Activated CD8-positive, alpha-beta memory T cell treated with anti-CD3 and anti-CD28 coated beads, Interleukin-2, amount 10 ng/mL, durations not matched to agents 7 days and 5 days (primary cell): ENCODE measurements around the gene TLN1. TPM values are rescaled to one million over a fixed set of nuclear protein-coding genes. Genes with fewer than 3 reads are reported as not detected.

Source experiments
- ATAC-seq: fragments of 150-1000 bp; cut with Tn5 transposase; one replicate; pipeline ENCODE4 v1.10.0; 2021; ENCODE audit warnings: moderate library complexity
- CTCF ChIA-PET: fragments of 350-600 bp; sonication (Branson Sonifier 250); formaldehyde crosslinking; loops from one replicate; lab custom pipeline; 2021; ENCODE audit warnings: antibody characterized with exemption; lab: Charles Lee
- DNase-seq: peaks from one replicate; pipeline ENCODE4 v3.0.0-alpha.2; 2020
- H3K27ac Mint-ChIP-seq: one replicate; pipeline ENCODE4 v1.8.0; 2021; ENCODE audit warnings: mild to moderate bottlenecking, mixed read lengths
- H3K27me3 Mint-ChIP-seq: one replicate; pipeline ENCODE4 v1.8.0; 2021; ENCODE audit warnings: mixed read lengths
- H3K36me3 Mint-ChIP-seq: one replicate; pipeline ENCODE4 v1.8.0; 2021; ENCODE audit warnings: mild to moderate bottlenecking, mixed read lengths
- H3K4me1 Mint-ChIP-seq: one replicate; pipeline ENCODE4 v1.8.0; 2021; ENCODE audit warnings: mixed read lengths
- H3K4me3 Mint-ChIP-seq: one replicate; pipeline ENCODE4 v1.8.0; 2021; ENCODE audit warnings: mild to moderate bottlenecking, moderate library complexity, mixed read lengths
- H3K9me3 Mint-ChIP-seq: one replicate; pipeline ENCODE4 v1.8.0; 2022; ENCODE audit warnings: low read depth, mixed read lengths
- total RNA-seq, 2 experiments: library from RNA; stranded (reverse); gene quantifications; one replicate each; pipeline ENCODE4 v1.2.3, GENCODE V29; 2021

Gene TLN1
- total RNA-seq, 2 experiments from 2014 or later = 372 to 374 TPM

DNA sequence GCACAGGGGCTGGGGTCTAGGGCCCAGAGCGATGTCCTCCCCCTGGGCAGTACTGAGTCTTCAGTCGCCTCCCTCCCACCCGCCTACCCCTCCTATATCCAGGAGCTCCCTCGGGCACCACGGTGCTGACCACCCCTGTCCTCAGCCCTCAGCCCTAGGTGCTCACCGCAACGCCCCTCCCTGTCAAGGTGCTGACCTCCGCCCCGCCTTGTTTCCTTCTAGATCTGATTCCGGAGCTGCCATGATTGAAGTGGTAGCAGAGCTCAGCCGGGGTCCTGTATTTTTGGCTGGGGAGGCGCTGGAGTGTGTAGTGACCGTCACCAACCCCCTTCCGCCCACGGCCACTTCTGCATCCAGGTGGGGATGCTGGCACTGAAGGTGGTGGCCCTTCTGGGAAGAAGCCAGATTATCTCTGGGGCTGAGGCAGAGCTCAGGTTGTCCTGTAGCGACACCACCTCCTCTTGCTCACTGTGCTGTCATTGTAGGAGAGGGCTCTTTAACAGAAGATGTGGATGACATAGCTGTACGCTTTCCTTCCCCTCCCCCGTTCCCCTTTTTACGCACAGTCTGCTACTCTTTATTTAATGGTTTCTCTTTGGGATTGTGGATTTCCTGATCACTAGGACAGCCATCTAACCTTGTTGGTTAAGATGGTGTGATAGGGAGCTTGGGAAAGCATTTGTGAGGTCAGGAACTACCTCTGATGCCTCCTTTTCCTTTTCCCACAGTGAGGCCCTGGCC, 17.7 kb upstream of the TLN1 start:
- ATAC-seq (peak; percentile 61), DNase-seq (peak; percentile 76)
- CTCF ChIA-PET = interaction anchor here (0.7 to 7.2 kb wide), 16 partner anchors 9 to 154 kb away, joined by 3 to 150 read pairs (median 5); partner anchors contain the start of genes CCDC107, CREB3, RMRP and SPAG8

DNA sequence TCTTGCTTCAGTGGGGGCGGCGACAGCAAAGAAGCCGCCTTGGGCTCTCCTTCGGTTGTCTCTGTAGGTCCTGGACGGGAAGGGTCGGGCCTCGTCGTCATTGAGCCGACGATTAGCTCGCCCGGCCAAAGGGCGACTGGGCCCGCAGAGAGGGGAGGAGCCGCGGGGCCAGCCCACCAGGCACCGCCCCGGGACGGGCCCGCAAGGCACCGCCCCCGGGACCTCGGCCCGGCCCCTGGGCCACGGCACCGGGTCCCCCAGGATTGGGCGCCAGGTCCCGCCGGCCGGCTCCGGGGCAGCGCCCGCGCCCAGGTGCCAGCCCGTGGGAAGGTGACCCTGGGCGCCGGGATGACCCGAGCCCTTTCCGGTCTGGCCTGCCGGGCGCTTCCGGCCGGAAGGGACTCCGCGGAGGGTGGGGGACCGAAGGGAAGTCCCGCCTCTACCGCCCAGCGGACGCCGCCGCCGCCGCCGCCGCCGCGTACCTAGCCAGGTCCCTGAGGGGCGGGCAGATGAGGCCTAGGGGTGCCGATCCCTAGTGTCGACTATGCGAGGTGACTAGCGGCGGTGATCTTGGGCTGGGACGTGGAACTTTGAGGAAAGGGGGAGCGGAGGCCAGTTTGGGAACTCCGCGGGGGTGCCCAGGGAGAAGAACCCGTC, 17.0 kb upstream of the TLN1 start, which contains the start of the genes GBA2 and RGP1:
GBA2 (minus strand) TSS at position 371 of the 657 bp plus-strand sequence. CDS start 524 bp downstream, outside the sequence.
RGP1 (plus strand) TSS at position 430 of the 657 bp plus-strand sequence. CDS start 469 bp downstream, outside the sequence.
- peaks cover 41% of the 10 kb centered on the region for H3K4me1 Mint-ChIP-seq
- peaks cover 26% of the 10 kb centered on the region for H3K36me3 Mint-ChIP-seq
- H3K9me3 Mint-ChIP-seq = no peaks in the 10 kb centered on the region
- CTCF ChIA-PET = interaction anchor here (0.9 to 7.2 kb wide), 21 partner anchors 8 to 178 kb away, joined by 3 to 150 read pairs (median 7); partner anchors contain the start of genes CCDC107, CREB3, HINT2 and RMRP
- H3K27ac Mint-ChIP-seq = peak within 1 kb of the TSS; percentile 86
- ATAC-seq = peak; percentile 83
- peak within 1 kb of the TSS; percentile 88 for H3K4me3 Mint-ChIP-seq
- no peaks in the 10 kb centered on the region for H3K27me3 Mint-ChIP-seq
- DNase-seq = peak; percentile 83

More for the DNA sequence above, 17.7 kb upstream of the TLN1 start:
- Mint-ChIP-seq H3K27ac (peak overlapping the region; percentile 86), H3K27me3 (no peaks in the 10 kb centered on the region), H3K4me1 (peaks cover 41% of the 10 kb centered on the region), H3K36me3 (peaks cover 23% of the 10 kb centered on the region), H3K9me3 (no peaks in the 10 kb centered on the region), H3K4me3 (peak overlapping the region; percentile 88)

DNA sequence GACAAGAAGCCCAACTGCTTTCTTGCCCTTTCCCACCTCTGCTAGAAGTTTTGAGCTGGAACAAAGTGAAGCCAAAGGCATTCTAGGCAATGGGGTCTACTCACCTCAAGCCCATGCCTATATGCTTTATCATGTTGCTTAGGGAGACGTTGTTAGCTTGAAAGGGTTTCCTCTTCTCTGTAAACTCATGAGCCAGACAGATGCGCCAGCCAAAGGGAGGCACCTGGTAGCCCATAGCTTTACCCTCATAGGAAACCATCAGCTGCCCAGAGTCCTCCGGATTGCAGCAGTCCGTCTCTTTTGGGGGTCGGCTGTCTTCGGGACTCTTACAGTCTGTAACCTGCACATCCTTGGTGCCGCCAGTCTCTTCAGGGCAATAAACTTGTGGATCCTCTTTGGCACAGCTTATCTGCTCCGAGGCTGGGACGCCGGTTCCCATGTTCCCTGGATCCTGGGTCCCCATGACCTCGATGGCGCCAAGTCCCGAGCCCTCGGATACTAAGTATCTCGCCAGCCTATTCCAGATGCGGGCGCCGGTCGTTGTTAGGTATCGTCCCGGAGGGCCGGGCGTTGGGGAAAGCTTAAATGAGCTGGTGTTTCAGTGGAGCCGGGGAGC, 16.4 kb upstream of the TLN1 start:
- Mint-ChIP-seq H3K36me3 (peaks cover 29% of the 10 kb centered on the region), H3K4me3 (peak overlapping the region; percentile 80), H3K9me3 (no peaks in the 10 kb centered on the region), H3K4me1 (peaks cover 44% of the 10 kb centered on the region), H3K27ac (peak overlapping the region; percentile 73), H3K27me3 (no peaks in the 10 kb centered on the region)
- DNase-seq = no peak
- CTCF ChIA-PET = interaction anchor here (0.9 to 7.2 kb wide), 18 partner anchors 8 to 178 kb away, joined by 3 to 150 read pairs (median 7); partner anchors contain the start of genes CREB3, HINT2, SPAG8 and TLN1
- no peak for ATAC-seq

DNA sequence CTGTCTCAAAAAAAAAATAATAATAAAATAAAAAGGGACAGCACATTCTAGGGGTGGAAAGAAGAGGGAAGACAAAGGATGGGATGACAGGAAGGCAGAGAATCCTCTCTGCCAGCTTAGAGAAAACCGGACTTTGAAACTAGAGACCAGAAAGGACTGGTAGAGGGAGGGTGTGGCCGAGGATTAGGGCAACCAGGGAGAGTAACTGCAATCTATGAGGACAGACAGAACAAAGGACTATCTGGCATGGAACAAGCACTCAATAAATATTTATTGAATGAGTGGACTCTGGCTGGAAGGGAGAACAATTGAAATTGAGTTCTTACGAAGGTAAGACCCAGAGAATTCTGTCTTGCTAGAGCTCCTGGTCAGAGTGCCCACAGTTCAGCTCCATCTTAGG, 14.6 kb upstream of the TLN1 start:
- CTCF ChIA-PET = interaction anchor here (1.3 to 7.2 kb wide), 6 partner anchors 9 to 136 kb away, joined by 3 to 150 read pairs (median 16); partner anchors contain the start of genes CREB3, MSMP and TLN1
- DNase-seq (no peak), ATAC-seq (no peak)
- Mint-ChIP-seq H3K27me3 (no peaks in the 10 kb centered on the region), H3K27ac (no peak overlapping the region), H3K36me3 (peaks cover 26% of the 10 kb centered on the region), H3K4me3 (peak overlapping the region; percentile 80), H3K9me3 (no peaks in the 10 kb centered on the region), H3K4me1 (peaks cover 59% of the 10 kb centered on the region)

DNA sequence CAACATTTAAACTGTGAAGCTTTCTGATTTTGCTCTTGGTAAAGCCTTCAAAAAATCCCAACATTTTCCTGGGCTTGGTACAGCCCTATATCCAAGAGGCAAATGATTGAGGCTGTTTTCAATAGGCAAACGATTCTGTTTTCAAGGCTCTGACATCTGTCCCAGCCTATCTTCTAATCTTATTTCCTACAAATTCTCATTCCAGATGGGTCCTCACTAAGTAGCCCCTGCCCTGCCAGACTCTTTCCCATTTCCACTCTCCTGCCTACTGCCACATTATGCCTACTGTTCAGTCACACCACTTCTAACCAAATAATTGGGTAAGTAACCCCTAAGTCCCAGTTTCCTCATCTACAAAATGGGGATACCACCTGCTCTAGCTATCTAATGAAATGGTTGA, 13.6 kb upstream of the TLN1 start:
- Mint-ChIP-seq H3K4me1 (peaks cover 56% of the 10 kb centered on the region), H3K4me3 (no peak overlapping the region), H3K27me3 (no peaks in the 10 kb centered on the region), H3K9me3 (no peaks in the 10 kb centered on the region), H3K27ac (peak overlapping the region; percentile 1), H3K36me3 (peaks cover 20% of the 10 kb centered on the region)
- no peak for DNase-seq
- CTCF ChIA-PET = interaction anchor here (0.7 to 7.2 kb wide), 4 partner anchors 10 to 194 kb away, joined by 3 to 150 read pairs (median 20); partner anchors contain the start of genes CREB3, MSMP and TLN1
- ATAC-seq = no peak

DNA sequence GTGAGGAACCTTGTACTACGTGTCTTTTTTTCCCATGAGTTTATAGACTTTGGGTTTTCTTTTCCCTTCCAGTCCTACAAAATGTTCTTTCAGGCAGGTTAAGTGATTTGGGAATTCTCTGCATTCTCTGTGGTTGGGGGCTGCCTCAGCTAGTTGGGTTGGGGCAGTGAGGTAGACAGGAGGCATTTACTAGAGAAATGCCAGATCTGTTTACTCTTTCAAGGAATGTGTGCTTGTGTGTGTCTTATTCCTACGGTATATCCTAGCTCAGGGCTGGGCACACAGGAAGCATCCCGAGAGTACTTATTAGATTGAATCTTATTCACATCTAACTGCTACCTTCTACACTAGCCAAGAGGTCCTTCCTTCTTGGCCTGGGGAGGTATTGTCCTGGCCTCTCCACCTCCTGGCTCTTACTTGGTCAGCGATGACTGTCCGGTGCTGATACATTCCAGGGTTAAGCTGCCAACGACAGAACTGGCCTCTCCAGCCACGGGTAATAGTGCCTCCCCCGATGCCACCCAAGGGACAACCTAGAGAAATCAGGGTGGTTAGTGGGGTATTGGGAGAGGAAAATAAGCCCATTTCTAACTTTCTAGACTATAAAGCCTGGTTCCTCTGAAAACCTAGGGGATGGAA, 12.0 kb upstream of the TLN1 start:
- H3K27ac Mint-ChIP-seq = no peak overlapping the region
- peaks cover 48% of the 10 kb centered on the region for H3K4me1 Mint-ChIP-seq
- H3K9me3 Mint-ChIP-seq = no peaks in the 10 kb centered on the region
- ATAC-seq (no peak), DNase-seq (no peak)
- H3K36me3 Mint-ChIP-seq = peaks cover 26% of the 10 kb centered on the region
- H3K27me3 Mint-ChIP-seq = no peaks in the 10 kb centered on the region
- H3K4me3 Mint-ChIP-seq = no peak overlapping the region
- CTCF ChIA-PET = interaction anchor here (4.3 to 7.2 kb wide), 3 partner anchors 9 to 16 kb away, joined by 16 to 150 read pairs (median 37); partner anchors contain the start of genes CREB3, MSMP and TLN1

DNA sequence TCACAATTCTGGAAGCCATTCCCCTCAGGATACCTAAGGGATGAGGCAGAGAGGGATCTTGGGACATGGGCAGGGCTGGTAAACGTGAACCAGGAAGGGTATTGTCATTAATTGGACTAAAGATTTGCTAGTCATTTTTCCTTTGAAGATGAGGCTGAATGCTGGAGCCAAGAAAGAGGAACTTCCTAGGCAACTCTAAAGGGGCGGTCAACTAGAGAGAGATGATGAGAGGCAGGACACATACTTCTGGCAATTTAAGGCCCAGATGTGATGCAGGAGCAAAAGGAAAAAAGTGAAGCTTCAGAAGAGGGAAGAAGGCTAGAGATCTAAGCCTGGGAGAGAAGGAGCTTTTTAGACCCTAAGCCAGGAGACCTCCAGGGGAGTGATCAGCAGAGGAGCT, 11.5 kb upstream of the TLN1 start:
- H3K36me3 Mint-ChIP-seq = peaks cover 31% of the 10 kb centered on the region
- no peaks in the 10 kb centered on the region for H3K27me3 Mint-ChIP-seq
- no peak for ATAC-seq
- no peak overlapping the region for H3K27ac Mint-ChIP-seq
- H3K4me1 Mint-ChIP-seq = peaks cover 48% of the 10 kb centered on the region
- CTCF ChIA-PET = interaction anchor here (4.3 to 7.2 kb wide), 3 partner anchors 8 to 16 kb away, joined by 16 to 150 read pairs (median 37); partner anchors contain the start of genes CREB3, MSMP and TLN1
- DNase-seq = no peak
- no peak overlapping the region for H3K4me3 Mint-ChIP-seq
- H3K9me3 Mint-ChIP-seq = no peaks in the 10 kb centered on the region

DNA sequence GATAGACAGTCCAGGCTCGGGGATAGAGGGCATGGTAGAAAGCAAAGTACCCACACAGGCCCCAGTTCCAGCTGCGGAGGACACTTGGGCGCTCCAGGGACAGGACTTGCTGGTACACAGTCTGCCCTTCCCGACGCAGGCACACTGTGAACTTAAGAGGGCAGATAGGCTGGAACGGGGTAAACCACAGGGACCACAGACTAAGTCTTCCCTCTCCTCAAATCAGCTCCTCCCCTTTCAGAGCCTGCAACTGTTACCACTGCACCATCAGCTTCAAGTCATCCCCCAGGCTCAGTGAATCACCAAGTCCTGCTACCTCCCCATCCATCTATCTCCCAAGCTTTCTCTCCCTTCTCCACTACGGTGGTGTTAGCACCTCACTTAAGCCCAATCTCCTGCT, 9.7 kb upstream of the TLN1 start:
- peaks cover 33% of the 10 kb centered on the region for H3K4me1 Mint-ChIP-seq
- ATAC-seq (peak; percentile 60), DNase-seq (peak; percentile 58)
- H3K27ac Mint-ChIP-seq = peak overlapping the region; percentile 20
- no peaks in the 10 kb centered on the region for H3K9me3 Mint-ChIP-seq
- H3K4me3 Mint-ChIP-seq = no peak overlapping the region
- H3K27me3 Mint-ChIP-seq = no peaks in the 10 kb centered on the region
- CTCF ChIA-PET = interaction anchor here (1.1 to 6.8 kb wide), 5 partner anchors 9 to 140 kb away, joined by 3 to 37 read pairs (median 6); partner anchors contain the start of genes CREB3, MSMP and TLN1
- H3K36me3 Mint-ChIP-seq = peaks cover 32% of the 10 kb centered on the region

DNA sequence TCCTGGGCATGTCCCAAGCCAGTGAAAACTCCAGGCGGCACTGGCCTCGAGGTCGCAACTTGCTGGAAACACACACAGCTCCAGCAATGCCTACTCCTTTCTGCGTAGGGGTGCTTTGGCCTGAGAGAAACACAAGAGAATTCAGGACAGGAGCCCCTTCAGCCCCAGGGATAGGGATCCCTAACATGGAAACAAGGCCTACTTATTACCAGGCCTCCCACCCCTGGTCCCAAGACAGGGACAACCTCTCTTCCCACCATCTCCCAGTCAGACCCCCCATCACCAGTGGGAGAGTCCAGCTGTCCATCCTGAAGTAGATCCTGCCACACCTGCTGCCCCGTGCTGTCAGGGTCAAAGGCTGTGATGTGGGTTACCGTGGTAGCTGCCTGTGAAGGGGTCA, 8.2 kb upstream of the TLN1 start:
- CTCF ChIA-PET = interaction anchor here (1.3 to 11.1 kb wide), 5 partner anchors 7 to 142 kb away, joined by 4 to 150 read pairs (median 16); partner anchors contain the start of genes GBA2, MSMP and RGP1
- no peaks in the 10 kb centered on the region for H3K27me3 Mint-ChIP-seq
- H3K9me3 Mint-ChIP-seq = no peaks in the 10 kb centered on the region
- H3K4me3 Mint-ChIP-seq = no peak overlapping the region
- H3K4me1 Mint-ChIP-seq = peaks cover 24% of the 10 kb centered on the region
- H3K36me3 Mint-ChIP-seq = peaks cover 29% of the 10 kb centered on the region
- DNase-seq (no peak), ATAC-seq (no peak)
- H3K27ac Mint-ChIP-seq = no peak overlapping the region

DNA sequence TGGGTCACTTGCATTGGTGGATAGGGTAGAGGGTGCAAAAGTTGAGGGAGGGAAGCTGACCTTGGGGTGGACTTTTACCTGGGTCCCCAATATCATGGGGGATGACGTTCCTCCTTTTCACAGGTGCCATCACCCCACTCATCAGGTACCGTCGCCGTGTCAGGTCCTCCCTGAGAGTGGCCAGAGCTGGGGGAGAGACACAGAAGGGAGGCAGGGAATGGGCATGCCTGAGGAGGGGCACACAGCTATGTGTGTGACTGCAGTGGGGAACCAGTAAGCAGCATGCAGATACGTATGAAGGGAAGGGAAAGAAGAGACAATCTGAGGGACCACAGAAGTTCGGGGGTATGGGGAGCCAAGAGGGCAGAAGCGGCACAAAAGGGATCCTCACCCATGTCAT, 6.9 kb upstream of the TLN1 start:
- H3K4me3 Mint-ChIP-seq = no peak overlapping the region
- no peaks in the 10 kb centered on the region for H3K27me3 Mint-ChIP-seq
- H3K27ac Mint-ChIP-seq = no peak overlapping the region
- H3K4me1 Mint-ChIP-seq = peaks cover 28% of the 10 kb centered on the region
- DNase-seq (no peak), ATAC-seq (no peak)
- H3K36me3 Mint-ChIP-seq = peaks cover 27% of the 10 kb centered on the region
- CTCF ChIA-PET = interaction anchor here (3.4 to 11.1 kb wide), 2 partner anchors 8 to 43 kb away, joined by 13 to 150 read pairs; partner anchors contain the start of genes GBA2 and RGP1
- no peaks in the 10 kb centered on the region for H3K9me3 Mint-ChIP-seq

DNA sequence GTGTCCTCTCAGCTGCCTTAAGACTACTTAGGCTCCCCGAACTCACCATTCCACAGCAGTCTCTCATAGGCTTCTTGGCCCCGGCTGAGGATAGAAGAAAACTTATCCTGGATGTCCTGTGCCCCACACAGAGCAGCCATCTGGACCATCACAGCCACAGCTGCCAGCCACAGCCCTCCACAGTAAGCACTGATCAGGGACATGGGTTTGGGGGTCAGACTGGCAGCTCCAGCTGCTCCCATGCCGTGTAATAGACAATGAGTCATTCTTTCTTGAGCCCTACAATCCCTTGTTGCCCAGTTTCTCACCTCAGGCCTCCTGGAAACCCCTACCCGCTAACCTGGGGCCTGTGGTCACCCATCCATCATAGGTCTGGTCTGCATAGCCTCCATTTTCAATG, 6.2 kb upstream of the TLN1 start:
- Mint-ChIP-seq H3K9me3 (no peaks in the 10 kb centered on the region), H3K27me3 (no peaks in the 10 kb centered on the region), H3K27ac (no peak overlapping the region), H3K36me3 (peaks cover 21% of the 10 kb centered on the region), H3K4me1 (peaks cover 31% of the 10 kb centered on the region), H3K4me3 (no peak overlapping the region)
- ATAC-seq (no peak), DNase-seq (no peak)
- CTCF ChIA-PET = interaction anchor here (0.6 to 11.1 kb wide), 6 partner anchors 9 to 144 kb away, joined by 3 to 150 read pairs (median 6); partner anchors contain the start of genes GBA2 and RGP1

DNA sequence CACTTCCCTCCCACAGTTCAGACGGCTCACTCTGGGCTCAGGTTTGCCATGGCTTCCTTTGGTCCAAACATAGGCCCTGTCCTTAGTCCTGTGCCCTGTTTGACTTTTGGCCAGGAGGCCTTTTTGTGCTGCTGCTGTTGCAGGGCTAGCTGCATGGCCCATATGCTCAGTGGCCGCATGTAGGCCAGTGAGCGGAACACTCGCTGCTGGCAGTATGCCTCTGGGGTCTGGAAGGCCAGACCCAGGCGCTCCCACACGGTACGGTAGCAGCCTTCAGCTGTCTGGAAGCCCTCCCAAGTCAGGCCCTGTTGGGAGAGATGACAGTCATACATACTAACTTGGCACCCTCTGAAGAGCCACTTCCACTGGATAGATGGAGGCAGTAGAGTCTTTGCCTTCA, 5.1 kb upstream of the TLN1 start:
- Mint-ChIP-seq H3K4me3 (no peak overlapping the region), H3K27ac (no peak overlapping the region), H3K4me1 (peaks cover 26% of the 10 kb centered on the region), H3K27me3 (no peaks in the 10 kb centered on the region), H3K36me3 (peaks cover 21% of the 10 kb centered on the region), H3K9me3 (no peaks in the 10 kb centered on the region)
- CTCF ChIA-PET = interaction anchor here (1.0 to 11.1 kb wide), 7 partner anchors 10 to 145 kb away, joined by 3 to 150 read pairs (median 7); partner anchors contain the start of genes GBA2 and RGP1
- no peak for ATAC-seq
- no peak for DNase-seq
